ENCODE measurements around the gene STK11. TPM values are rescaled to one million over a fixed set of nuclear protein-coding genes. Genes with fewer than 3 reads are reported as not detected.

The STK11 gene
- total RNA-seq, 2 experiments from 2014 or later, result 65.1 to 66.1 TPM

- intact Hi-C loops (cut with micrococcal nuclease), result no loop called here
- peaks cover 10% of the 10 kb centered on the region for H3K4me1 Mint-ChIP-seq (ENCODE audit: low read depth)
- no peaks in the 10 kb centered on the region for H3K9me3 Mint-ChIP-seq
- no peaks in the 10 kb centered on the region for H3K36me3 Mint-ChIP-seq (ENCODE audit: low read depth)
- H3K27me3 Mint-ChIP-seq (ENCODE audit: low read depth), result no peaks in the 10 kb centered on the region
- no peak for DNase-seq
- no peak overlapping the region for H3K4me3 Mint-ChIP-seq
- H3K27ac Mint-ChIP-seq, result no peak overlapping the region
- CTCF ChIA-PET, result no interaction called here
Measured at GRCh38 chr19:1163934-1164683, 41.5 kb upstream of the STK11 start.

- no peaks in the 10 kb centered on the region for H3K9me3 Mint-ChIP-seq
- peaks cover 14% of the 10 kb centered on the region for H3K4me1 Mint-ChIP-seq (ENCODE audit: low read depth)
- no peaks in the 10 kb centered on the region for H3K27me3 Mint-ChIP-seq (ENCODE audit: low read depth)
- H3K4me3 Mint-ChIP-seq, result no peak overlapping the region
- no peak for DNase-seq
- no peak overlapping the region for H3K27ac Mint-ChIP-seq
- intact Hi-C loops (cut with micrococcal nuclease), result no loop called here
- no peaks in the 10 kb centered on the region for H3K36me3 Mint-ChIP-seq (ENCODE audit: low read depth)
- CTCF ChIA-PET, result no interaction called here
Measured at GRCh38 chr19:1164684-1165531, 40.7 kb upstream of the STK11 start.

DNA sequence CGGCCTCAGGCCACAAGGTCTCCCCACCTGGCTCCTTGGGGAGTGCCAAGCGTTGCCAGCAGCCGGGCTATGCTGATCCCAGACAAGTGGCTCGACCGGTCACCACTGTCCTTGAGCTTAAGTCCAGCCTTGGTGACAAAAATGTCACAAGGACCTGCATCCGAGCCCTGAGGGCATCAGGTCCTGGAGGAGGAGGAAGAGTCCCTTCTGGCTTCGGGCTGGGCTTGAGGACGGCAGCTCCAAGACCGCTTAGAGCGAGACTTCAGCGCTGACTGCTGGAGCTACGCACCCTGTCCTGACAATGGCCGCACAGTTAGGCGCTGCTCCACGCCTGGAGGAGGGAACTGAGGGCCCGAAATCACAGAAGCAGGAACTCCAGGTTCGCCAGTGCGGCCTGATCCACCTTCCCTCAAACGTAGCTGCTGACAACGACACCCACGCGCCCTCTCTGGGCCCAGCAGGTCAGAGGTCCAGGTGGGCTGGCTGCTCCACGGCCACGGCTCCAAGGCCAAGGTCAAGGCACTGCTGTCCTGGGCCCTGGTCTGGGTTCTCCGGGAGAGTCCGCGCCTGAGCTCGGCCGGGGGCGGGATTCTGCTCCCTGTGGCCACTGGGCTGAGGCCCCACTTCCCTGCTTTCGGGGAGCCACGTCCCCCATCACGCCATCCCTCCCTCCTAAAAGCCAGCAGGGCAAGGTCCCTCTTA is 38.6 kb upstream of the STK11 start:
- intact Hi-C loops (cut with micrococcal nuclease), result no loop called here
- no peak overlapping the region for H3K27ac Mint-ChIP-seq
- no peak for DNase-seq
- CTCF ChIA-PET, result interaction anchor here (0.6 kb wide), 1 partner anchor 850 kb away, joined by 5 read pairs; no protein-coding TSS in a partner anchor
- H3K27me3 Mint-ChIP-seq (ENCODE audit: low read depth), result no peaks in the 10 kb centered on the region
- H3K4me3 Mint-ChIP-seq, result no peak overlapping the region
- H3K4me1 Mint-ChIP-seq (ENCODE audit: low read depth), result peaks cover 21% of the 10 kb centered on the region
- no peaks in the 10 kb centered on the region for H3K36me3 Mint-ChIP-seq (ENCODE audit: low read depth)
- H3K9me3 Mint-ChIP-seq, result no peaks in the 10 kb centered on the region

DNA sequence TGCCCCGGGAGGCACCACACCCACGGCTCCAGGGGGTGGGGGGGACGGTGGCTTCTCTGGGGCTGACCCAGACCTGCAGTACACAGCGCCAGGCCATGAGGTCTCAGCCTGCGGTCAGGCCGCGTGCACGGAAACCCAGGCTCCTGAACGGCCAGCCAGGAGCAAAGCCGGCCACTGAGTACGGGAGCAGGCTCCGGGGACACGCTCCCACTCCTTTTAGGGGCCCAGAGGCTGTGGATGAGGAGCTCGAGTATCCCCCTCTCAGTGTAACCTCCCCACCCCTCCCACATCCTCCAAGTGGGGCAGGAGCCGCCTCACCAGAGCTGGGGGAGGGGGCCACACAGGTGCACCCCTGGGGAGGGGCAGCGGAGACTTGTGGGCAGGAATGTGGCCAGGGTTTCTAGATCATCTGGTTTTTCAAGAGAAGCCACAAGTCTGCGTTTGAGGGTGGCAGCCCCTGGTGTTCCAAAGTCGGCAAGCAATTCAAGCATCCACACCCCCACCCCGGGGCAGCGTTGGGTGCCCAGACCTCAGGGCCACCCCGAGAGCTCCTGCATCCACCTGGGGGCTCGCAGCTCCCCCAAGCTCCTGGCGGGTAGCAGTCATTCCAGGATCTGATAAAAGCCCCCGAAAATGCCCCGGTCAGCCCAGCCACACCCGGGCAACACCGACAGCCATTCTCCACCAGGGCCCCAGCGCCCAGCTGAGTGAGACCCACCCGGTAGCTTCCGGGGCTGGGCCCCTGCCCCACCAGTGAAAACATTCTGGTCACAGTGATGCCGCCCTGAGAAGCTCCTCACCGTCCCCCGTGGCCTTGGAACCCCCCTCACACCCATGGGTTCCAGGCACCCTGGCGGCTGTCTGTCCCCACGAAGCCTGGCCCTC is 37.6 kb upstream of the STK11 start:
- H3K9me3 Mint-ChIP-seq, result no peaks in the 10 kb centered on the region
- intact Hi-C loops (cut with micrococcal nuclease), result no loop called here
- no peaks in the 10 kb centered on the region for H3K36me3 Mint-ChIP-seq (ENCODE audit: low read depth)
- H3K4me1 Mint-ChIP-seq (ENCODE audit: low read depth), result peaks cover 27% of the 10 kb centered on the region
- DNase-seq, result no peak
- no peak overlapping the region for H3K27ac Mint-ChIP-seq
- no peak overlapping the region for H3K4me3 Mint-ChIP-seq
- CTCF ChIA-PET, result interaction anchor here (0.6 to 0.8 kb wide), 3 partner anchors 34 to 258 kb away, joined by 3 to 4 read pairs (median 4); no protein-coding TSS in a partner anchor
- H3K27me3 Mint-ChIP-seq (ENCODE audit: low read depth), result no peaks in the 10 kb centered on the region

GRCh38 chr19:1168572-1169410 is 36.8 kb upstream of the STK11 start:
- CTCF ChIA-PET, result interaction anchor here (0.6 to 0.8 kb wide), 2 partner anchors 35 to 258 kb away, joined by 3 to 4 read pairs; no protein-coding TSS in a partner anchor
- H3K9me3 Mint-ChIP-seq, result no peaks in the 10 kb centered on the region
- no peaks in the 10 kb centered on the region for H3K36me3 Mint-ChIP-seq (ENCODE audit: low read depth)
- intact Hi-C loops (cut with micrococcal nuclease), result no loop called here
- H3K4me3 Mint-ChIP-seq, result no peak overlapping the region
- peaks cover 28% of the 10 kb centered on the region for H3K4me1 Mint-ChIP-seq (ENCODE audit: low read depth)
- no peaks in the 10 kb centered on the region for H3K27me3 Mint-ChIP-seq (ENCODE audit: low read depth)
- H3K27ac Mint-ChIP-seq, result no peak overlapping the region
- no peak for DNase-seq

- no peak for DNase-seq
- H3K4me3 Mint-ChIP-seq, result no peak overlapping the region
- H3K36me3 Mint-ChIP-seq (ENCODE audit: low read depth), result no peaks in the 10 kb centered on the region
- CTCF ChIA-PET, result no interaction called here
- intact Hi-C loops (cut with micrococcal nuclease), result no loop called here
- H3K27ac Mint-ChIP-seq, result no peak overlapping the region
- H3K9me3 Mint-ChIP-seq, result no peaks in the 10 kb centered on the region
- H3K4me1 Mint-ChIP-seq (ENCODE audit: low read depth), result peaks cover 30% of the 10 kb centered on the region
- H3K27me3 Mint-ChIP-seq (ENCODE audit: low read depth), result no peaks in the 10 kb centered on the region
Measured at GRCh38 chr19:1169411-1169791, 36.2 kb upstream of the STK11 start.

DNA sequence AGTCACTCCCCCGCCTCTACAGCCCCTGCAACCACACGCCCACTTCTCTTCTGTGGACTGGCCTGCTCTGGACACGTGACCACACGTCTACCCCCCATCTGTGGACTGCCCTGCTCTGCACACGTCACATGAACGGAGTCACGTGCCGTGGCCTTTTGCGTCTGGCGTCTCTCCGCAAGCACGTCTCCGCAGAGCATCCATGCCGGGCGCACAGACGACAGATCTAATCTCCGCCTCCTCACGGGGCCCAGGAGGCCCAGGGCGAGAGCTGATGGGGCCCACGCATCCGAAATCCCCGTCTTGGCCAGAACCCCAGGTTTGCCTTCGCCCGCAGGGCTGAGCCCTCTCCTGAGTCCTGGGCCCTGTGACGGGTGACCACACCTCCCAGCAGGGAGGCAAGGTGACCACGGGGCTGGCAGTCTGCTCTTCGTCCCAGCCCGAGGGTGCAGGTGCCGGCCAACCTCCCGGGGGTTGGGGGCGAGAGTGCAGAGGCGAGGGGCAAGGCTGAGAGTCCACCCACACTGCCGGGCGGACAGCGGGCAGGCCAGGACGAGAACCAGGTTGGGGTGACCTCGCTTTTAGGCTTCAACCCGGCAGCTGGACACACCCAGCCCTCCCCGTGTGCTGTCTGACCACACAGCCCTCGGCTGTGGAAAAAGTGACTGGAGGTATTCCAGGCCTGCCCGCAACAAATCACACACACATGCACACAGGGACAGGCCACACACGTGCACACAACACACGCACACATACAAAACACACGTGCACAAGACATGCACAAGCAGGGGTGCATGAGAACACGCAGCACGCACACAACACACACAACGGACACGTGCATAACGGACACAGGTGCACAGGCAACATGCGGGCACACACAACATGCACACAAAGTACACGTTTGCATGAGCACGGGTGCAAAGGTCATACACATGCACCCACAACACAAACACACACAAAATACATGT is 35.4 kb upstream of the STK11 start:
- Mint-ChIP-seq H3K9me3 (no peaks in the 10 kb centered on the region), H3K4me1 (ENCODE audit: low read depth) (peaks cover 37% of the 10 kb centered on the region), H3K4me3 (no peak overlapping the region), H3K27me3 (ENCODE audit: low read depth) (no peaks in the 10 kb centered on the region), H3K36me3 (ENCODE audit: low read depth) (no peaks in the 10 kb centered on the region), H3K27ac (no peak overlapping the region)
- intact Hi-C loops (cut with micrococcal nuclease), result no loop called here
- DNase-seq, result no peak
- CTCF ChIA-PET, result no interaction called here

DNA sequence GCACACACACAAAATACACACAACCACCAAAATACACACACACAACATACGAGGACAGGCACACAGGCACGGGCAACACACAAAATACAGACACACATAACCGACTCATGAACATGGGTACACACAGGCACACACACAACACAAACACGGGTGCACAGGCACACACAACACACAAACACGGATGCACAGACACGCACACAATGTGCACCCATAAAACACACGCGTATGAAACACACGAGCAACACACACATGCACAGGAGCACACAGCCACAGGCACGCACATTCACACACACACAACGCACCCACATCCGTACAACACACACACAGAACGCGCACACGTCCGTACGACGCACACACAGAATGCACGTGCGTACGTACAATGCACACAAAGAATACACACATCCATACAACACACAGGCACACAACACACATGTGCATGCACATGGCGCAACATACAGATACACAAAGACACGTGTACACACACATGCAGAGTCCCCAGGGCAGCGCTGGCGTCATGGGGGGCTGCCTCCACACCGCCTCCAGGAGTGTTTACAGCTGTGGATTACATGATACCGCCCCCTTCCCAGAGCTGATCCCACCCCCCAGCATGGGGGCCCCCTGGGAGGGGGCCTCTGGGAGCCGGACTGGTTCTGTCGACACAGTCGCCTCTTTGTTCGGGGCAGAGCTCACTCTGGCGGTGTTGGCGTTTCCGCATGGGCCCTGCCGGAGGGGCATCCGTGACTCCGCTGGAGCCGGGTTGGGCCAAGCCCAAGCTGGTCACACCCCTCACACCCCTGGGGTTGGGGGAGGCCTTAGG is 34.4 kb upstream of the STK11 start:
- peaks cover 41% of the 10 kb centered on the region for H3K4me1 Mint-ChIP-seq (ENCODE audit: low read depth)
- H3K9me3 Mint-ChIP-seq, result no peaks in the 10 kb centered on the region
- intact Hi-C loops (cut with micrococcal nuclease), result no loop called here
- H3K27ac Mint-ChIP-seq, result peak overlapping the region; percentile 43
- H3K4me3 Mint-ChIP-seq, result peak overlapping the region; percentile 3
- no peaks in the 10 kb centered on the region for H3K36me3 Mint-ChIP-seq (ENCODE audit: low read depth)
- no peaks in the 10 kb centered on the region for H3K27me3 Mint-ChIP-seq (ENCODE audit: low read depth)
- DNase-seq, result no peak
- CTCF ChIA-PET, result no interaction called here

DNA sequence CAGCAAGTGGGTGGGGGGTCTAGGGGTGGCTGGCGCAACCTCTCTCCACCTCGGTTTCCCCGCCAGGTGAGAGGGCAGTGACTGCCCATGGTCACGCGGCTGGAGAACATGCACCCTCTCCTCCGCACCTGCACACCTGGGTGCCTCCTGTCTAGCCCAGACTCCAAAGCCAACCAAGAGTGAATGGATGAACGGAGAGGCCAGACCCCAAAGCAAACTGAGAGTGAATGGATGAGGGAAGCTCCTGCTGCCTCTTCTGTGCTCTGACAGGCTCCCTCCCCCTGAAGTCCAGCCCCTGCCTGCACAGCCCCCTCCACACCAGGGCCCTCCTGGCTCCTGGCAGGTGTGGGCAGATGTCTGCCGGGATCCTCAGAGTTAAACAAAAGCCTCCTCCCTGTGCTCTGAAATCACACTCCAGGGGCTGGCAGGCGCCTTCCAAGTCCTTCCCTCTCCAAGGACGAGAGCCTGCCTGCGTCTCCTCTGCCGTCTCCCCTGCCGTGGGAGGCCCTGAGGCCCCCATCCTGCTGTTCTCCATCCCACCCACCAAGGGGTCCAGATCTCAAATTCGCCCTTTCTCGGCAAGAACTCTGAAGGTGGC is 33.7 kb upstream of the STK11 start:
- intact Hi-C loops (cut with micrococcal nuclease), result no loop called here
- H3K9me3 Mint-ChIP-seq, result no peaks in the 10 kb centered on the region
- no peaks in the 10 kb centered on the region for H3K36me3 Mint-ChIP-seq (ENCODE audit: low read depth)
- no peaks in the 10 kb centered on the region for H3K27me3 Mint-ChIP-seq (ENCODE audit: low read depth)
- peak overlapping the region; percentile 59 for H3K27ac Mint-ChIP-seq
- CTCF ChIA-PET, result no interaction called here
- DNase-seq, result no peak
- H3K4me3 Mint-ChIP-seq, result peak overlapping the region; percentile 87
- H3K4me1 Mint-ChIP-seq (ENCODE audit: low read depth), result peaks cover 41% of the 10 kb centered on the region

Data from activated naive CD4-positive, alpha-beta T cell treated with anti-CD3 and anti-CD28 coated beads for 36 hours (primary cell).